Measurements from ENCODE around the gene SAYSD1.

The SAYSD1 gene

DNA sequence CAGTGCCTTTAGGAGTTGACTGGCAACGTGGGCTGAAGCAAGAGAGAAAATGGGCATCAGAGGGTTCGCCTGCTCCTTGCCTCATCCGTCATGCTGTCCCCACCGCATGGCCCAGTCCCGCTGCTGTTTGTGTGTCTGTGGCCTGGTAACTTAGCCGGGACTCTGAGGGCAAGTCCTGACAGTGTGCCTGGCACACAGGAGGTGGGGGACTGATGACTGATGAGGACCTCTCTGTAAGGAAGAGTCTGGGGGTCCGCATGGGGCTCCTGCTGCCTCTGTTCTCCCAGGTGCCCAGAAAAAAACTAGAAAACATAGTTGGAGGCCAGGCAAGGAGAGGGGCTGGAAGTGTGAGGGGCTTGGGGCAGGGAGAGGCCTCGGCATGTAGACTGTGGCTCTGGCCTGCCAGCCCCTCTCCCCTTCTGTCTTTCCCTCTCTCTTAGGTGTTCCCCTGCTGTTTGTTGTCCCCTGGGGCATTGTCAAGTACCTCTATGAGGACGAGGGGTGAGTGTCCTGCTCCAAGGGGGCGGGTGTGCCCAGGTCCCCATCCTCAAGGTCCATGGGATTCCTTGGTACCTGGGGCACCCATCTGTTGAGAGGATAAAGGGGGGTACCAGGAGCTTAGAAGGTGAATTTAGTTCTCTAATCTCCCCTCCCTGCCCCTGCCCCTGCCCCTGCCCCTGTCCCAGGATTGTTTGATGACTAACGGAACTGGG lies 36.9 kb downstream of the SAYSD1 start:
- DNase-seq: no peak

DNA sequence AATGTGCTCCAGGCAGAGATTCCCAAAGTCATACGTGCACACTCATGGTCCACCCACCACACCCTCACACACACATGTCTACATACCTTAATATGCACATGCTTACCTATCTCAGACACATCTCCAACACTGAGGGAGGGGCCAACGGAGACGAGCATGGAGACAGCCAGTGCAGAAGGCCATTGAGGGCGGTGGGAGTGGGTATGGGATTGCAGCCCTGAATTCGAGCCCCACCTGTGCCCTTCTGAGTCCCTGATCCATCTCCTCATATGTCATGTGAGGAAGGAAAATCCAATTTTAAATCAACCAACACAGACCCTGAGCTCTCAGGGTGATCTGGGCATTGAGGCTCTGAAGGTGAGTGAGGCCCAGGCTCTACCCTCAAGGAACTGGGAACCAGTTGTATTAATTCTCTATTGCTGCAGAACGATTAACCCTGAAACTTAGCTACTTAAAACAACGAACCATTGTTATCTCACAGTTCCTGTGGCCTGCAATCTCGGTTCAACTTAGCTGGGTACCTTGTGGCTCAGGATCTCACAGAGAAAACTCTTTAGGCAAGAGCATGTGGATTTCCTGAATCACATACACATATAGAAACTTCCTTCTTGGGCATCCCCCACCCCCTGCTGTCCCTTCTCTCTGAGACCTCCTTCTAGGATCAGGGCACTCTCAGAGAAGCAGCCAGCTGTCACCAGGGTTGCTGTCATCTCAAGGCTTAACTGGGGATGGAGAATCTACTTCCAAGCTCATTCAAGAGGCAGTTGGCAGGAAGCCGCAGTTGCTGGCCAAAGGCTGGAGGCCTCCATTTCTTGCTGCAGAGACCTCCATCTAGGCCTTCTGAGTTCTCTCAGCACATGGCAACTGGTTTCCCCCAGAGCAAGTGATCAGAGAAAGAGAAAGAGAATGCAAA lies 38.1 kb downstream of the SAYSD1 start:
- no peak for DNase-seq

DNA sequence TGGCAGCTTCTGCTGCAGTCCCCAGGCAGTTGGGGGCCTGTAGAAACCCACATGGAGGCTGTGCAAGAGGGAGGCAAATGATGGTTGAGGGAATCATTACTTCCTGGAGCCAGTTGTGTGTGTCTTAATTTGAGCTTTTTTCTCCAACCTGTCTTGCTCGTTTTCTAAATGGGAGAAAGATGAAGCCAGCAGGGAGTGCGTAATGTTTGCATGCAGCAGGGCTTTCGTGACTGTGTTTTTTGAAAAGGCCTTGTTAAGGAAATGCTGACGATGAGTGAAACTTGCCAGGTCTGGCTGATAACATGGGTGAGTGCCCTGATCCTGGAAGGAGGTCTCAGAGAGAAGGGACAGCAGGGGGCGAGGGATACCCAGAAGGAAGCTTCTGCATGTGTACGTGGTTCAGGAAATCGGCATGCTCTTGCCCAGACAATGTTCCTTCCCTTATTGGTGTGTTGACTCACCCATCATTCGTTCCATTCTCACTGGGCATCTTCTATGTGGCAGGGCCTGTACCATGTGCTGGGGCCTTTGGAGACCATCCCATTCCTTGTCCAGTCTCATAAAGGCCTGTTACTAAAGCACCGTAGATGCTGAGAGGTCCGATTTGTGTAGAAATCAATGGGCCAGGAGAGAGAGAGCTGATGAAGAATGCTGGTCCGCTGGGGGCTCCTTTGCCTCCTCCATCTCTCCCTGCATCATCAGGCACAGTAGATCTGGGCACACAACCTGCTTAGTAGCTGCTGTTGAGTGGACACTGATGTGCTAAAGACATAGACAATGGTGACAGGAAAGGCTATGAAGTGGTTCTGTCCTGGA lies 39.0 kb downstream of the SAYSD1 start:
- no peak for DNase-seq

DNA sequence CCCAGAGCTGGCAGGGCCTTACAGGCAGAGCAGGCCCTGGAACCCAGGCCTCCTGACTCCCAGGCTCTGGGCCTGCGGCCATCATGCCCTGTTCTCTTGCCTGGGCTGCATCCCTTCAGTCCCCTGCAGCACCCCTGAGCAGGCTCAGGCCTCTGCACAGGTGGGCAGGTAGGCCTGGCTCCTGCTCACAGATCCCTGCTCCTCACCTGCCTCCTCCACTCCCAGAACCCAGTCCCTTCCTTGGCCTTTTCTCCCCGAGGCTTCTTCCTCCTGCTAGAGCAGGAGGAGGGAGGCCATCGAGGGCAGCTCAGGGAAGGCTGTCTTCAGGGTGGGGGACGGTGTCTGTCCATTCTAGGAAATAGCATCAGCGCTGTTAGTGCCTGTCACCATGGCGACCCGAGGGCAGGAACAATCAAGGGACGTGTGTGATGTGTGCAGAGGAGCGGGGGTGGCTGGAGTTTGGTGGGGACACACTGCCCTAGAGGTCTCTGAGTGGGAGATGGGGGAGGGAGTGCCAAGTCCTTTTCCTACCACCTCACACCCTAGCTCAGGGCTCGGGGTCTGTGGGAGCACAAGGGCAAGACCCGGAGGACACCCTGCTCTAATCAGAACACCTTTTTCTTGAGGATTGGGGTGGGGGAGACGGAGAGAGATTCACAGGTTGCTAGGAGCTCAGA lies 39.8 kb downstream of the SAYSD1 start:
- no peak for DNase-seq

DNA sequence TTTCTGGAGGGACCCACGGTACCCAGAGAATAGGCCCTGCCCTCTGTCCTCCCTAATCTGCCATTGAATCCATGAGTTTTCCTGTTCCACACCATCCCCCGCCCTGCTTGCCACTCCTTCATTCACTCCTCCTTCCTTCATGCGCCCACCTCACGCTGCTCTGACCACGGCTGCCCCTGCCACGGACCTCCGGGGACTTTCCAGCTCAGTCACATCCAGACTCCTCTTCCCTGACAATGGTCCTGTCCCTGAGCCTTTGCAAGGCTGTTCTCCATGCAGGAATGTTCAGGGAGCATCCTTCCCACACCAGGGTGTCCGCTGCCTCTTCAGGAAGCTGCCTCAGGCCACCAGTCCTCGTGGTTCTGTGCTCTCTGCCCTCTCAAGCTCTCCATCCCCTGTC lies 40.5 kb downstream of the SAYSD1 start:
- DNase-seq: no peak

DNA sequence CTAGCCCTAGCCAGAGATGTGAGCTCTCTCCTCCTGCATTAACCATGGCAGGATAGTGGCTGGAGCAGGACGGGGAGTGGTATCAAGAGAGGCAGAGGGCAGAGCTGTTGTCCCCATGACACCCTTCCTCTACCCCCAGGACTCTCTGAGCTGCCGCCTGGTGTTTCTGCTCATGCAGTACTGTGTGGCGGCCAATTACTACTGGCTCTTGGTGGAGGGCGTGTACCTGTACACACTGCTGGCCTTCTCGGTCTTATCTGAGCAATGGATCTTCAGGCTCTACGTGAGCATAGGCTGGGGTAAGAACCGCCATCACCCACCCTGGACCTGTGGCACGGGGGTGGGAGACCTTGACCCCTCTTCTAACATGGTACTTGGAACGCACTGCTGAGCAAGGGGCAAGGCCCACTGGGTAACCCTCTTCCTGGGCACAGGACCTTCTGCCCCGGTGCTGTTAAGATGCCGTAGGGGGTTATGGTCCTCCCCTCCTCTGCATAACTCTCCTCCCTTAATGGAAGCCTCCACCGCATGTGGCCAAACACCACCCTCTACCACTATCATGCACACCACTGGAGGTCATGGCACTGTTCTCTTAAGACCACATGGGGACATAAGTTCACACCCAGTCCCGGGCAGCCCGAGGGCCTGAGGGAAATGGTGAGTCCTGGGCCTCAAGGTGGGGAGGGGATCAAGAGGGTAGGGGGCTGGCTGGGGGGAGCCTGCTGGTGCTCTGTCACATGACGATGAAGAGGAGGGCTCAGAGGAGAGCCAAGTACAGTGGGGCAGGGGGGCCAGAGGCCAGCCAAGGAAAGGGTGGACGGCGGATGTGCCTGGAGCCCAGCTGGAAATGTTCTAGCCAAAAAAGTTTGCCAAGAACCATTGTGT lies 41.3 kb downstream of the SAYSD1 start:
- DNase-seq: no peak

DNA sequence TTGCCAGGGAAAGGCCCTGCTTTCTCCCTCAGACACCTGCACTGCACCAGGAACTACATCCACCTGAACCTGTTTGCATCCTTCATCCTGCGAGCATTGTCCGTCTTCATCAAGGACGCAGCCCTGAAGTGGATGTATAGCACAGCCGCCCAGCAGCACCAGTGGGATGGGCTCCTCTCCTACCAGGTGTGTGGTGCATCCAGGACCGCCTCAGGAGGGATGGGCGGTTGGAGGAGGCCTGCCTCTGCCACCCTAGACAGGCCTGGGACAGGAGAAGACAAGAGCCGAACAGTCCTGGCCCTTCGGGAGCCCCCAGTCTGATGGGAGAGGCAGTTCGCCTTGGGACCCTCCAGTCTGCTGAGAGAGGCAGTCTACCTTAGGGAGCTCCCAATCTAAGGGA lies 42.2 kb downstream of the SAYSD1 start:
- no peak for DNase-seq

DNA sequence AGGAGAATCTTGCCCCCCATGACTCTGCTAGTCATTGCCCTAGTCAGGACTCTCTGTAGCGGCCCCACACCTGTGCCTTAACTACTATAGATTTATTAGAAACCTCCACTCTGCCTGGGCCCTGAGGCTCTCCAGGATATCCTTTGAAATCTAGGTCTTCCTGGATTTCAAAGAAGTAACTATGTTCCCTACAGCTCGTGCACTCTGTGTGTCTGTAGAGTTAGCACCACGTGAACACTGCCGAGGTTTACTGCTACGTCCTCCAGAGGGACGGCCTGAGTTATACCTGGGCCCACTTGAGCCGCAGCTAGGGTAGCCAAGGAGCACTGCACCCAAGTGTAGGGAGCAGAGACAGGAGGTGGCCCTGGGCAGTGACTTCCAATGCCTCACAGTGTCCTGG lies 46.6 kb downstream of the SAYSD1 start:
- DNase-seq: no peak

DNA sequence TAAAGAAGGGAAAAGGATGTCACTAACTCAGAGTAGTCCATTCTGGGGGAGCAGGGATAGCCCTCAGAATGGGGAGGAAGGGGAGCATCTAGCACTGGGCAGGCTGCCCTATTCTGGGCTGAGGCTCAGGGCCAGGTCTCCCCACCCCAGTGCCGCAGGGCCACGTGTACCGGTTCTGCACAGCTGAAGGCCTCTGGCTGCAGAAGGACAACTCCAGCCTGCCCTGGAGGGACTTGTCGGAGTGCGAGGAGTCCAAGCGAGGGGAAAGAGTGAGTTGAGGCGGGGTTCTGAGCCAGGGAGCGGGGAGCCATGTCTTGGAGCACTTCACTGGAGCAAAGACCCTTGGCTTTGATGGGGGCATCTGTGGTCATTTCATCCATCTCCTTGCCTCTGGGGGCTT lies 49.4 kb downstream of the SAYSD1 start:
- DNase-seq: no peak

DNA sequence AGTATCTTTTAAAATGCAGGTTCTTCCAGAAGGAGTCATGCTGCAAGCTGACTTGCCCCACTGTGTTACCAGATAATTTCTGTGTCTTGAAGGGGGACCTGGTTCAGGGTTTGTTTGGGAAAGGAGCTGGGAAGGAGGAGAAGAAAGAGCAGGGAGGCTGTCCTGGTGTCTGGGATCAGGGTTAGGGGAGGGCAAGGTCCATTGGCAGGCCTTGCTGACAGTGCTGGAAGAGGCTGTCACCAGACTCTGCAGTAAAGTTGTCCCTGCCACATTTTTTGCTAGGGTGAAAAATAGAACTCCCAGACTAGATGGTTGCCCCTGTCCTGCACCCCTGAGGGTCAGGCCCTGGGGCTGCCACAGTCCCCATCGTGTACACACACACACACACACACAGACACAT lies 51.5 kb downstream of the SAYSD1 start:
- DNase-seq: no peak

DNA sequence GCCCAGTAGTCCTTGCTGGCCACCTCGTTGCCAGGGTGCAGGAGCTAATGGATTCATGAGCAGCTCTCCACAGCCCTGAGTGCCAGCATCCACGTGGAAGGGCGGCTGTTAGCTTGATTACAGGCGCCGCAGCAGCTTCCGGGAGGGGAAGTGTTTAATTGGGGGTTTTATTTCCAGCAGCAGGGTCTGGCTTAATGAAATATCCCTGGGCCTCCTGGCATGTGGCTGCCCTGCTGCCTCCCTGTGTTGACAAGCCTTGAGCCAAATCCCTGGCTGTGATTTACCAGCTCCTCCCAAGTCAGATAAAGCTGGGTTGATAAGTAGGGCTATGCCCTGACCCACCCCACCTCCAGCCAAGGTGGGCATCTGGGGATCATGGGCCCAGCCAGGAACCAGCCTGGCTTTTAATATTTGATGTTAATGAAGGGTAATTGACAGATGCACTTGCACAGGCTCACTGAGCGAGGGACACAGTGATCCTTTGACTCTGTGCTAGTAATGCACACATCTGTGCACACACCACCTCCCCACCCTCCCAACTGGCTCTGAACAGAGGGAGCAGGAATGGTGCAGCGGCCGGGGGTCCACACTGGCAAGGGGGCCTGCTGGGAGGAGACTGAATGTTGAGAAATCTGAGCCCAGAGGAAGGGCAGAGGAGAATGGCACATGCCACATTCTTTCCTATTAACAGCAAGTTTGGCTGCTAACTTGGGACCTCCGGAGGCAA lies 52.8 kb downstream of the SAYSD1 start:
- no peak for DNase-seq

DNA sequence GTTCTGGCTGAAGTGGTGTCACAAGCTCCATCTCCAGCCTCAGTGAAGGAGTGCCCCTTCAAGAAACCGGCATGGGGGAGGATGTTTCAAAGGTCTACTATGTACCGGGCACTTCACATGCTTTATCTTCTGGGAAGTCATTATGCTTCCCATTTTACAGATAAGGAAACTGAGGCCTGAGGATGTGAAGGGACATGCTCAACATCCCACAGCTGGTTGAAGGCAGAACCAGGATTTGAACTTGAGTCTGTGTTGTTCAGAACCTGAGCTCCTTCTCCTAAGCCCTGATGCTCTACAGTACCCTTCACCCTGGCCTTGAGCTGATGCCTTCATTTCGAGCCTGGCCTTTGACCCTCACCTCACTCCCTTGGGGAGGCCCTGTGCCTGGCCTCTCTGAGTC lies 53.4 kb downstream of the SAYSD1 start:
- no peak for DNase-seq

DNA sequence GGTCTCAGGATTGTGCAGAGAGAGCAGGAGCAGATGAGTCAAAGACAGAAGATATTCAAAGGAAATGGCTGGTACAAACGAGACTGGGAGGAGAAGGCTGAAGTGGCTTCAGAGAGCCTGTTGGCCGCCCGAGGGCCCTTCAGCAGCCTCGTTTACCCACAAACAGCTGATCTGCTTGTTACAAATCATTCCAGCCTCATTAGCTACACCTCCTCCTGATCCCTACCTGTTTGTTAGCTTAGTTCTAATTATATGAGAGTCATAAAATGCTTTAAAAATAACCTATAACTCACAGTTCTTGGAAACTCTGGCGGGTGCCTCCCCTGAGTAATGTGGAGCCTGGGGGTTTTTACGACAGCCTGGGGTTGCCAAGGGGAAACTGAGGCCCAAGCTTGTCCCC lies 53.8 kb downstream of the SAYSD1 start:
- DNase-seq: no peak

DNA sequence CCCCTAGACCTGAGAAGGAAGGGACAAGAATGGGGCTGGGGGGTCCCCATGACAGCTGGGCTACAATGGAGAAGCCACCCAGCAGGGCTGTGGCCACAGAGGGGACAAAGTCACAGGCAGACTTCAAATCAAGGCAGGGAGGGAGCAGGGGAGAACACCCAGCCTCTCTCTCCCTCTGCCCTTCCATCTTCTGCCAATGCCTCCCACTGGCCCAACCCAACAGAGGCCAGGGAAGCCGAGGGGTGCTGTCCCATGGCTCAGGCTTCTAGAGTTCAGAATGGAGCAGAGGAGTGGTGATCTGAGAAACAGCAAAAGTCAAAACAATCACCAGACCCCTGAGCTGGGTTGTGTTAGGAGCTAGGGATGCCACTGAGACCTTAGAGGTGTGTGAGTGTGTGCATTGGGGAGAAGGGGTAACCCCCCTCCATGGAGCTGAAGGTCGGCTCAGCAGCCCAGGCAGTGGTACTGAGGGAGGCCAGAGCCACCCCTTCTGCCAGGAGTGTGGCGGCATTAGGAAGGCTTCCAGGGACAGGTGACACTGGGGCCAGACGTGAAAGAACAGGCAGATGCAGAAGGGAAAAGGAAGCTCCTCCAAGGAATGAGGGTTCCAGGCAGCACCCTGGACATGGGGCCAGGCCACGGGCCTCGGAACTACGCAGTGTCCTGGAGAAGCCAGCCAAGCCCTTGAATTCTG lies 54.4 kb downstream of the SAYSD1 start:
- no peak for DNase-seq

DNA sequence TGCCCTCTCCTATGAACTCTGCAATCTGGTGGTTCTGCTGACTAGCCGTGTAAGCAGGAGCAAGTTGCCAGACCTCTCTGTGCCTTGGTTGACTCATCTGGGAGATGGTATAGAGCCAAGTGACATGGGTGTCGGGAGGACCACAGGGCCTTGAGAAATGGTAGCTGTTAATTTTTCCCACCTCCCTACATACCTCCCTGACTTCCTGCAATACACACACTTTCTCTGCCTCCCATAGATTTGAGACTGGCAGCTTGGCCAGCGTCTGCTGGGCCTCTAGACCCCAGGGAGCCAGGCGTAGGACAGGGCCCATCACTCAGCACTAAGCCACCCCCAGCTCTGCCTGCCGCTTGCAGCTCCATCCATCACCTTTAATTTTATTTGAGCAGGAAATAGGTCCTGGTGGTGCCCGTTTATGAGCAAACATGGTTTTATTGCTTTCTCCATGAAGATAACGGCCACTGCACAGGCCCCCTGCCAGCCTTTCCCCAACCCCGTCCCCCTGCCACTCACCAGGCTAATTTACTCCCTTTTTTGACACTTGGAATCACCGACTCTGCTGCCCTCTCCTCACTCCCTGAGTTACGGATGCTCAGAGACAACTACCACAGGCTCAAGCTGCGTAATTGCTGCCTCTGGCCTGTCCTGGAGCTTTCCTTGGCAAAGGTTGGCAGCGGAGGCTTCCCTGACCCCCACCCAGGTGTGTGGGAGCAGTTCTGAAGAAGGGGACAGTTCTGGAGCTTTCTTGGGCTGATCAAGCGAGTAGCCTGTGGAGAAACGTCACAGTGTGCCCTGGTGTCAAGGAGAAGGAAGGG lies 55.3 kb downstream of the SAYSD1 start:
- DNase-seq: no peak

DNA sequence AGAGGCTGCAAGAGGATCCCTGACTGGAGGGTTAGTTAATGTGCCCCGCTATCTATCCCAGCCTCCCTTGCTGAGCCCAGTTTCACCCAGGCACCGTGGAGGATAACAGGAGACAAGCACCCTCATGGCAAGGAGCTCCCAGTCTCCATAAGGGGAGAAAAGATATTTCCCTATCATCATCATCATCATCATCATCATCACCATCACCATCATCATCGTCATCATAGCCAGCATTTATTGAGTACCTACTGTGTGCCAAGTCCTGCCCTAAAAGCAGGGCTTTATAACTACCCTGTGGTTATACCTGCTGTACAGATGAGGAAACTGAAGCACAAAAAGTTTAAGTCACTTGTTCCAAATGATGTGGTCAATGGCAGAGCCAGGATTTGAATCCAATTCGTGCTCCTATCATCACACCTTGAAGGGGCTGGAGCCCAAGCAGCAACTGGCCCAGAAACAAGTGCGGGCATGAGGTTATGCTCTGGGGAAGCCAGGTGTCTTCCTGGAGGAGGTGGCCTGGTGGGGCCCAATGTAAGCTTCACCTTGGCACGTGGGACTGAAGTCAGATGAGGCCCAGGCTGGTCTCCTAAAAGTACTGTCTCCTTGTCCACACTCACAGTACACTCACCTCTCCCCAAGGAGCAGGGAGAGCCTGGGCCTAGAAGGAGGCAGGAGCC lies 56.4 kb downstream of the SAYSD1 start:
- DNase-seq: no peak

DNA sequence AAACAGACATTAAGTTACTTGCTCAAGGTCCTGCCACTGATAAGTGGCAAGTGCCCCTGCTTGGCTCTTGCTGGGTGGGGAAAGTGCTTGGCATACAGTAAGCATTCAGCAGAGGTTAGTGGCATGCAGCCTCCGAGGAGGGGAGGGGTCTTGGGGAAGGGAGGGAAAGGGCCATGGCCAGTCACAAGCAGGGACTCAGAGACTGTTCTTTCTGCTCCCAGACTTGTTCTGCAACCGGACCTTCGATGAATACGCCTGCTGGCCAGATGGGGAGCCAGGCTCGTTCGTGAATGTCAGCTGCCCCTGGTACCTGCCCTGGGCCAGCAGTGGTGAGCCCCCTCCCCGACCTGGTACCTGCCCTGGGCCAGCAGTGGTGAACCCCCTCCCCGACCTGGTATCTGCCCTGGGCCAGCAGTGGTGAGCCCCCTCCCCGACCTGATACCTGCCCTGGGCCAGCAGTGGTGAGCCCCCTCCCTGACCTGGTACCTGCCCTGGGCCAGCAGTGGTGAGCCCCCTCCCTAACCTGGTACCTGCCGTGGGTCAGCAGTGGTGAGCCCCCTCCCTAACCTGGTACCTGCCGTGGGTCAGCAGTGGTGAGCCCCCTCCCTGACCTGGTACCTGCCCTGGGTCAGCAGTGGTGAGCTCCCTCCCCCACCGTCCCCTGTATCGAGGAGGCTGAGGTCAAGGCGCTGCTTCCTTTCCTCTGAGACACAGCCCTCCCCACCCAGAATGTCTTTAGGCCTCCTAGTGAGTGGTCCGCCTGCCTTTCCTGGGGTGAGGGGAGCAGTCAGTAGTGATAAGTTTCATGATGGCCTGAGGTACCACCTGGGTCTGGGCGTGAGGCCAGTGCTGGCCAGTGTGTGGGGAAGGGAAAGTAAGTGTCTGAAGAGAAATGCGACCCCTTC lies 57.5 kb downstream of the SAYSD1 start:
- DNase-seq: no peak

DNA sequence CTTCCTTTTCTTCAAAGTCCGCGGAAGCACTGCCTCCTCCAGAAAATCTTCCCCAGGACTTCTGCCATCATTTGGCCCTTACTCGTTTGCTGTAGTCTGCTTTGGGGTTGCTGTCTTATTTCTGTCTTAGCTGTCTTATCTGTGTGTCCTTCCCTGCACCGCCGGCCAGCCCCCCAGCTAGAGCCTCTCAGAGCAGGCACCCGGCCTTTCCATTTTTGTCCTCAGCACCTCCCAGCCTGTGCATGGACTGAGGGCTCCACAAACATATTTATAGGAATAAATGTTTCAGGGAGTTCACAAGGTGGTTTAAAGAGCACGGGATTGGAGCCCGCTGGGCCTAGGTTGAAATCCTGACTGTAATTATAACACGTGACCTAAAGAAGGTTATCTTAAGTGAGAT lies 58.3 kb downstream of the SAYSD1 start:
- DNase-seq: no peak

All from AML-193 (cell line).